Activated CD8-positive, alpha-beta memory T cell treated with anti-CD3 and anti-CD28 coated beads, Interleukin-2, amount 50 U/mL, for 24 hours (primary cell): ENCODE measurements around the gene NME1.
"Not testable (repeated sequence)": the region's sequence is repeated elsewhere in the genome, so short reads cannot be mapped to it uniquely, and the experiment has no call there.

Experiments used
- DNase-seq: peaks from one replicate; pipeline ENCODE4 v3.0.0-alpha.2; 2020; ENCODE audit errors: extremely low read depth

The NME1 gene

DNA sequence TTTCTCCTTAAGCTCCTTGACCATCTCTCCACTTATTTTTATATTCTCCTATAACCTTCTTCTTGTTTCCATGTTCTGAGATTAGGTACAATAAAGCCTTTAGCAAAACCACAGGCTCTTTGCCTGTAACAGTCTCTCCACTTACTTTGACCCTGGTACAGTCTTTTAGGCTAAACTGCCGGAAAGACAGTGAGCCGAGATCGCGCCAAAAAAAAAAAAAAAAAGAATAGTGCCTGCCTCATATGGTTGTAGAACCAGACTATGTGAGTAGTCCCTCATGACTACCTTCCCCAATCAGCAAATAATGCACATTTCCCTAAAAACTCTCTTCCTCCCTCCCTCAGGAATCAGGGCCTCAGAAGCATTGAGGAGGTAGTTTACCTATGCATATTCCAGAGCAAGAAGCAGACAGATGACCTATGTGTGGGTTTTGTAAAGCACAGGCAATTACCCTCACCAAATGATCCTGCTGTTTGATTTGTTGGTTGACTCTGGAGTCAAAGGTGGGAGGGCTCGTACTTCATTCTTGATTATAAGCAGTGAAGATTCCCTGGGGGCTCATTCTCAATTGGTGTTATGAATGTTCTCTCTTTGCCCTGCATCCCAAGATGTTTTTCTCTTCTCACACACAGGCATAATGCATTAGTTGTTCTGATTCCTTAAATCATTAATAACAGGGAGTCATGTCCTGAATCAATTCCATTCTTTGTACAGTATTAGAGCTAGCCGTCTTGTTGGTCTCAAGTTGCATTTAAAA is 8.9 kb upstream of the NME1 start:
- no peak for DNase-seq

DNA sequence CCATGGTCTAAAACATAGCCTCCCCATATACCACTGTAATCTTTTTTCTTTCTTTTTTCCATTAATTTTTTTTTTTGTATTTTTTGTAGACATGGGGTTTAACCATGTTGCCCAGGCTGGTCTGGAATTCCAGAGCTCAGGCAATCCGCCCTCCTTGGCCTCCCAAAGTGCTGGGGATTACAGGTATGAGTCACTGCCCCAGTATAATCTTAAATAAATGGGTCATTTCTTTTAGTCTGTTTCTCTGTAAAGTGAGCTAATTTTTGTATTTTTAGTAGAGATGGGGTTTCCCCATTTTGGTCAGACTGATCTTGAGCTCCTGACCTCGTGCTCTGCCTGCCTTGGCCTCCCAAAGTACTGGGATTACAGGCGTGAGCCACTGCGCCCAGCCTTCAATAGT is 5.7 kb upstream of the NME1 start:
- no peak for DNase-seq

DNA sequence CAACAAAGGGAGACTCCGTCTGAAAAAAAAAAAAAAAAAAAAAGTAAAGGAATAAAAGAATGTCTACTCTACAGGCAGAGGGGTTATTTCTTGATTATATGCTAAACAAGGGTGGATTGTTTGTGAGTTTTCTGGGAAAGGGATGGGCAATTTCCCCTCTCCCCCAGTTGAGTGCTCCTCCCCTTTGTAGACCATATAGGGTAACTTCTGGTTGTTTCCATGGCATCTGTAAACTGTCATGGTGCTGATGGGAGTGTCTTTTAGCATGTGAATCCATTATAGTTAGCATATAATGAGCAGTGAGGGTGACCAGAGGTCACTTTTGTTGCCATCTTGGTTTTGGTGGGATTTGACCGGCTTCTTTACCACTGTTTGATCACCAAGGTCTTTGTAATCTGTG is 4.2 kb upstream of the NME1 start:
- no peak for DNase-seq

DNA sequence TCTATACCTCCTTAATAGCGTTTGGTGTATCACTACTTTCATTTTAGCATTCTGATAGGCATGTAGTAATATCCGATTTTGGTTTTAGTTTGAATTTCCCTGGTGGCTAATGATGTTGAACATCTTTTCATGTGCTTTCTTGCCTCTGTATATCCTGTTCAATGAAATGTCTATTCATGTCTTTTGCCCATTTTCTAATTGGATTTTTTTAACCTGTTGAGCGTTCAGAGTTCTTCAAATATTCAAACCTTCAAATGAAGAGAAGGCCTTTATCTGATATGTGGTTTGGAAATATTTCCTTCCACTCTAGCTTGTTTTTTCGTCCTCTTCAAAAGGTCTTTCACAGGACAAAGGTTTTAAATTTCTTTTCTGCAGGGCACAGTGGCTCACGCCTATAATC is 2.4 kb upstream of the NME1 start:
- no peak for DNase-seq

DNA sequence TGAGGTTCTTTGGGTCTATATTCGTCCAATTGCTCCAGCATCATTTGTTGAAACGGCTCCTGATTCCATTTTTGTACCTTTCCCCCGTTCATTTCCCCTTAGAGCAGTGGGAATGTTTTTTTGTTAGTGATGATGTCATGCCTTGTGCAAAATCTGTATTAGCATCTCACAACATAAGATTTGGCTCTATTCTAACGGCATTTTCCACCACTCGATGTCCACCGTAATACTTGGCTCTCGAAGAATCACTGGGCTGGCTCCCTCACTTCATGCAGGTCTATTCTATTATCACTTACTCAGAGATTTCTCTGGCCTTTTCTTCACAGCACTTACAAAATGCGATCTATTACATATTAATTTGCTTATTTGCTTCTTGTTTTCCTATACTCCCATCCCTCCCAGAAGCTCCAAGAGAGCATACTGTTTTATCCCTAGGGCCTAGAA is 571 bp upstream of the NME1 start:
- DNase-seq: no peak

DNA sequence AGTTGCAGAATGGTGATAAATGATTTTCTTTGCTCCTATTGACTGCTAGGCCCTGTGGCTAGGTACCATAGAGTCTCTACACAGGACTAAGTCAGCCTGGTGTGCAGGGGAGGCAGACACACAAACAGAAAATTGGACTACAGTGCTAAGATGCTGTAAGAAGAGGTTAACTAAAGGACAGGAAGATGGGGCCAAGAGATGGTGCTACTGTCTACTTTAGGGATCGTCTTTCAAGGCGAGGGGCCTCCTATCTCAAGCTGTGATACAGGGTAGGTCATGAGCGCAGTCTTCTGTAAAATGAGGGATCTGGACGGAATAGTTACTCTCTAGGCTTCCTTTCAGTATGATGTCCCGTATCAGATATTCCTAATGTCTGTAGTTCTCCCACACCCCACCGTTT is 817 bp downstream of the NME1 start:
- no peak for DNase-seq

DNA sequence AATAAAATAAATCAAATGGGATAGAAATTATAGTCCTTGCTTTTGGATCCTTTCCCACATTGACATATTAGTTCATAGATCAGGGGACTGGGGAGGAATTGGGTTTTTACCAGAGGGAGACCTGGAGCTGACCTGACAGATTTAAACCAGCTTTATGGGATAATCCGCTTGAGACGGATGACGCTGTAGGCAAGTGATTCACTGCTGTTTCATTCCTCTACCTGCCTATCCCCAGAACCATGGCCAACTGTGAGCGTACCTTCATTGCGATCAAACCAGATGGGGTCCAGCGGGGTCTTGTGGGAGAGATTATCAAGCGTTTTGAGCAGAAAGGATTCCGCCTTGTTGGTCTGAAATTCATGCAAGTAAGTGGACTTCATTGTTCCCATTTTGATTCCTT is 2.1 kb downstream of the NME1 start:
- no peak for DNase-seq

DNA sequence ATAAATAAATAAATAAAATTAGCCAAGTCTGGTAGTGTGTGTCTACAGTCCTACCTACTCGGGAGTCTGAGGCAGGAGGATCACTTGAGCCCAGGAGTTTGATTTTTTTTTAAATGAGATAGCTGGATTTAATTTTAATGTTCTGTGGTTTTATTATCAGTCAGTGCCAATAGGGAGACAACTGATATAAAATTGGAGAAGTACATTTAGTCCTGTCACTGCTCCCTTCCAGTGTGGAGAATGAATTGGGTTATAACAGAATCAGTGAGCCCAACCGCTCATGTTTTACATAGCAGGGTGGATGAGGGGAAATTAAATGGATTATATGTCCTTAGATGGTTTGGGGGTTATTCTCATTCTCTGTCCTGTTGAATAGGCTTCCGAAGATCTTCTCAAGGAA is 6.2 kb downstream of the NME1 start:
- DNase-seq: no peak

DNA sequence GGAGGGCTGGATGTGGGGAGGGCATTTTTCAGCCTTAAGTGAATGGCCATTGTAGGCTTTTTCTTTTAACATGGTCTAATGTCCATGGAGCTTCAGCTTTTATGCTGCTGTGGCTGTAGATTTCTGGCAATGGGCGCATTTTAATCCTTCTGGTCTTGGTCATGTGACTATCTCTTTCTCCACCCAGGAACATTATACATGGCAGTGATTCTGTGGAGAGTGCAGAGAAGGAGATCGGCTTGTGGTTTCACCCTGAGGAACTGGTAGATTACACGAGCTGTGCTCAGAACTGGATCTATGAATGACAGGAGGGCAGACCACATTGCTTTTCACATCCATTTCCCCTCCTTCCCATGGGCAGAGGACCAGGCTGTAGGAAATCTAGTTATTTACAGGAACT is 8.2 kb downstream of the NME1 start:
- no peak for DNase-seq

DNA sequence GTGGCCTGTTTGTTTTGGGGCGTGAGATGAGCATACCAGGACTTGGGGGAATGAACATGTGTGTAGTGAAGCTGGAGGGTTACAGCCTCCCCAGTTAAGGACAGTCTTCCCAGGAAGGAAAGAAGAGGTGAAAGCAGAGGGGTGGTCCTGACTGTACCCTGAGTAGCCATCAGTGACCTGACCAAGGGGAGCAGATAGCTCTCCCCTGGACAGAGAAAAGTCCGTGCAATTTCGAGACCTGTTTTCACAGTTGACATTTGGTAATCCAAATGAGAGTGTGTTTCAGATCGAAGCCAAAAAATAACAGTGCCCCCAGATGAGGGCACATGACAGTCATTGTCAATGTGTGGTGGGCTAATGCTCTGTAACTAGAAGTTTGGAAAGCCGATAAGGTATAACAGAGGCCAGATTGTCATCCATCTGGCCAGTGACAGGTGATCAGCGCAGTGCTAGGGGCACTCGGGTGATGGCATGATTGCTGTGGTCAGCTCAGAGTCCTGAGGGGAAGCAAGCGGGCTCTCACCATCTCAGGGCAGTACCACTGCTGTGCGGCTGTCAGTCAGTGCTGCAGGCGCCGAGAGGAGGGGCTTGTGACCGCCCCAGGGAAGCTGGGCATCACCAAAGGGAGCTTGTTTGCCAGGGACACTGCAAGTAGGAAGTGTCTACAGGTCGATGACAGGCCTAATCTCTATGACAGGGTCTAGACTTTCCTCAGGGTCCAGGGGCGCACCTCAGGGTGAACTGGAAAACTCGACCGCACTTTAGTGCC is 11.7 kb downstream of the NME1 start:
- no peak for DNase-seq

DNA sequence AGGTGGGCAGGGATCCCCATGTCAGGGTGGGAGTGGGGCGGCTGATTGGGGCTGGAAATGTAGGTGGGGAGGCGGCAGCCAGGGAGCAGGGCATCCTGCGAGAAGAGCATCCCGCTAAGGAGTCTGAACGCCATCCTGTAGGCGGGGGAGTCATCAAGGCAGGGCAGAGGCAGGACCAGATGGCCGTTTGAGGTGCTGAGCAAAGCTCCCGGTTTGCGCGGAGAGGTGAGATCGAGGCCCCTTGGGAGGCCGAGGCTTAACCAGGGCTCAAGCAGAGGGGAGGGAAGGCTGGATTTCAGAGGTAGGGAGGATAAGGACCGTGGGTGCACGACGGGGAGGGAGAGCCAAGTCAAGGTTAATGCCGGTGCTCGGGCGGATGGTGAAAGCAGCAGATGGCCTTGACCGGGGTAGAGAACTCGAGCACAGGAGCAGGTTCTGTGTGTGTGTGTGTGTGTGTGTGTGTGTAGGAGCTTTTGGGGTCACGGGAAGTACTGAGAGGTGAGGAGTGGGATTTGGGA is 12.4 kb downstream of the NME1 start:
- no peak for DNase-seq

DNA sequence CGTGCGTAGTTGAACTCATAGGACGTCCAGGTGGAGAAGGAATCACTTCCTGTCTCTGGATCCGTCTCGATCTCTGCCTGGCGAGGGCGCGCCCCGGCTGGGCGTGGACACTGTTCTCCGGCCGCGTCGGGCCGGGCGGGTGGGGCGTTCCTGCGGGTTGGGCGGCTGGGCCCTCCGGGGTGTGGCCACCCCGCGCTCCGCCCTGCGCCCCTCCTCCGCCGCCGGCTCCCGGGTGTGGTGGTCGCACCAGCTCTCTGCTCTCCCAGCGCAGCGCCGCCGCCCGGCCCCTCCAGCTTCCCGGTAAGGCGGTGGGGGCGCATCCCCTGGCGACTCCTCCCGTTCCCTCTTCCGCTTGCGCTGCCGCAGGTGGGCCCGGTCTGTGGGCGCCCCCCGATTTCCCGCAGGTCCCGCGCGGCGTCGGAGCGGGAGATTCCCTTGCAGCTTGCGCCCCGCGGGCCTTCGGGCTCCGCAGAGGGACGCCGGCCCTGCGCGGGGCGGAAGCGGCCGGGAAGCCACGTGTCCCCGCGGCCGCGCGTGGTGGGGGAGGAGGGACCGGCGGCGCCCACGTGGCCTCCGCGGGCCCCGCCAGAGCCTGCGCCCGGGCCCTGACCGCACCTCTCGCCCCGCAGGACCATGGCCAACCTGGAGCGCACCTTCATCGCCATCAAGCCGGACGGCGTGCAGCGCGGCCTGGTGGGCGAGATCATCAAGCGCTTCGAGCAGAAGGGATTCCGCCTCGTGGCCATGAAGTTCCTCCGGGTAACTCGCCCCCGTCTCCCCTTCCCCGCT is 13.0 kb downstream of the NME1 start, which contains the start of gene NME2:
Gene NME2, plus strand, starts transcription at position 214 of the 789 bp plus-strand sequence. Its CDS starts 420 bp downstream, at position 634.
- DNase-seq: peak; percentile 44

DNA sequence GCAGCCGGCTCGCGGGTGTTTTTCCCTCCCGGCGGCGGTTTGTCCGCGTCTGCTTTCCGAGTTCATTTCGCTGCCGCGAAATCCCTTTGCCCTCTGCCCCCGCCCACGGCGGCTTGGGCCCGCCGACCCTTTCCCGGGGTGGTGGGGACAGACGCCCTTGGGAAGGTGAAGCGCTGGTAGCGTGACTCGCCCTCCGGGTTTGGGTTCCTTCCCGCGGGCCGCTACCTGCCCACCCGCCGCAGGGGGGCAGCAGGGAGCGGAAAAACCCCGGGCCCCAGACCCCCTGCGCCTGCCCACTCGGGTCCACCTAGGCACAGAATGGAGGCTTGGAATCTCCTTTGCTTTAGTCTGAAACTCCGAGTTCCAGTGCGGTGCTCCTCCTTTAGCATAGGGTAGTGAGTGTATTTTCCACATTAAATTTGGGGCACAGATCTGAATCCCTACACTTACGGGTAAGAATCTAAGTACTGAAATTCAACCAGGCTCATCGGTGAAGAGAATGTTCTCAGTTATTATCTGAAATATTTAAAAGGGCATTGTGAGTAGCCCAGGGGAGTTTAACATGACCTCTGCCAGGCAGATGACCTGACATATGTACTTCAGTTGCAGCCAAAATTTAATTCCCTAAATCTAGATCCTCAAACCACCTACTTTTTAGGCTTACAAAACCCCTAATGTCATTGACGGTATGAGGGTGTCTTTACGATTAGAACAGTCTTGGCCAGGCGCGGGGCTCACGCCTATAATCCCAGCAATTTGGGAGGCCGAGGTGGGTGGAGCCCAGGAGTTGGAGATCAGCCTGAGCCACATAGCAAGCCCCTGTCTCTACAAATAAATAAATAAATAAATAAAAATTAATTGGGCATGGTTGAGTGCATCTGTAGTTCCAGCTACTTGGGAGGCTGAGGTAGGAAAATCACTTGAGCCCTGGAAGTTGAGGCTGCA is 13.9 kb downstream of the NME1 start:
- DNase-seq: peak; percentile 23

DNA sequence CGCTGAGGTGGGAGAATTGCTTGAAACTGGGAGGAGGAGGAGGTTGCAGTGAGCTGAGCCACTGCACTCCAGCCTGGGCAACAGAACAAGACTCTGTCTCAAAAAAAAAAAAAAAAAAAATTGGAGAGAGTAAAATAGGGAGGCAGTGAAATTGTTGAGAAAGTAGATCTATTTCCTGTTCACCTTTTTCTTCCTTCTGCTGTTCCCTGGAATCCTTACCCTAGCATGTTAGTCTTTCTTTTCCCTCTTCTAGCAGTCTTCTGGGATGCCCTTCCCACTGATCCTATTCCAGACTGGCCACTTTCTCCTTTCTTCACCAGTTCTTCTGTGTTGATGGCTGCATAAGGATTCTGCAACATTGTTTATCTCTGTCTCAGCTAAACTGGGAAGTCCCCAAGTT is 16.0 kb downstream of the NME1 start:
- no peak for DNase-seq

DNA sequence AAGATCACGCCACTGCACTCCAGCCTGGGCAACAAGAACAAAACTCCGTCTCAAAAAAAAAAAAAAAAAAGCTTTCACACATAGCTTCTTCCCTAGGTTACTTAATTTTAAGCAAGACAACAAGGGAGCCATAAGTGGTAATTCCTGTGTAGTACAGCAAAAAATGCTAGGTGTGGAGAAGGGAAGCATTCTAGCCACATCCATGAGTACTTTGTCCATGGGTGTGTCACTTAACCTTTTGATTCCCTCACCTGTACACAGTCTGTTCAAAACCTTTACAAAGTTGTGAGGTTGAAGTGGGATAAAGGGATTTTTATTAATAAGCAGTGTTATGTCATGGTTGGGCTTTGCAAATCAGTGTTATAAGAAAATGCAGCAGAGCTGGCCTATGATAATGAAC is 17.4 kb downstream of the NME1 start:
- DNase-seq: no peak

DNA sequence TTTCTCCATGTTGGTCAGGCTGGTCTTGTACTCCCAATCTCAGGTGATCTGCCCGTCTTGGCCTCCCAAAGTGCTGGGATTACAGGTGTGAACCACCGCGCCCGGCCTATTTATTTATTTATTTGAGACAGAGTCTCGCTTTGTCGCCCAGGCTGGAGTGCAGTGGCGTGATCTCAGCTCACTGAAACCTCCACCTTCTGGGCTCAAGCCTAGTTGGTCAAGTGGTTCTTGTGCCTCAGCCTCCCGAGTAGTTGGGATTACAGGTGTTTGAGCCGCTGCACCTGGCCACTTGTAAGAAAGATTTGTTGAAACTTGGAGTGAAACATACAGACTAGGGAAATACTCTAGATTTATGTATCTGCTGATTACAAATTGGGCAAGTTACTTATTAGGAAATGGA is 18.7 kb downstream of the NME1 start:
- not testable (repeated sequence) for DNase-seq

DNA sequence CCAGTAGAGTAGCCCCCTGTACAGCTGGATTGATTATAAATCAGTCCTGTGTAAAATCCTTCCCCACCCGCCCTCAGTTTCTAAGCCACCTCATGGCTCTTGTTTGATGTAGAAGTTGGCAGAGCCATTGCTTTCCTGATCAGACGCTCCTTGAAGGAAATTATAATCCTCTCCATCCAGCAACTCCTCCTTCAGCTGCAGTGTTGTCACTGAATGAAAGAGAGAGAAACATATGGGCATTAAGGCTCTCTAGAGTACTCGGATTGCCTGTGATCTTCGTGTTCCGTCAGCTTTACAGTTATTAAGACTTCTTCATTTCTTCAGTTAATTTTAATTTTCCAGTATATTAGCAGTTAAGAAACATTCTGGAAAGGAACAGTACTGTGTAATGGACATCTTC is 27.1 kb downstream of the NME1 start:
- no peak for DNase-seq

DNA sequence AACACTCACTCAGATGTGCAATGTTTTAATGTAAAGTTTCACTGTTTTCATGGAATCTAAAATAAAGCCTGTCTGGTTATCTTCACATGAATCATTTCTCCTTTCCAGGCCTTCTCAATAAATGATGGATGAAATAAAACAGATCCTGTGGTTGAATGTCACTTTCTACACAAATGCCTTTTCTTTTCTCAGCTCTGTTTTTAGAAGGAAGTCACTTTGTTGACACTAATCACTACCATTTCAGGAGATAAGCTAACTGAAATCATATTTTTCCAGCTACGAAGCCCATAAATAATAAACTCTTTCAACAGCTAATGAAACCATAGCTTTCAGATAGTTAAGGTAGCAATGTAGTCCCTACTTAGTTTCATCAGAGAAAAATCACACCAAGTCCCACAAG is 30.8 kb downstream of the NME1 start:
- DNase-seq: no peak

DNA sequence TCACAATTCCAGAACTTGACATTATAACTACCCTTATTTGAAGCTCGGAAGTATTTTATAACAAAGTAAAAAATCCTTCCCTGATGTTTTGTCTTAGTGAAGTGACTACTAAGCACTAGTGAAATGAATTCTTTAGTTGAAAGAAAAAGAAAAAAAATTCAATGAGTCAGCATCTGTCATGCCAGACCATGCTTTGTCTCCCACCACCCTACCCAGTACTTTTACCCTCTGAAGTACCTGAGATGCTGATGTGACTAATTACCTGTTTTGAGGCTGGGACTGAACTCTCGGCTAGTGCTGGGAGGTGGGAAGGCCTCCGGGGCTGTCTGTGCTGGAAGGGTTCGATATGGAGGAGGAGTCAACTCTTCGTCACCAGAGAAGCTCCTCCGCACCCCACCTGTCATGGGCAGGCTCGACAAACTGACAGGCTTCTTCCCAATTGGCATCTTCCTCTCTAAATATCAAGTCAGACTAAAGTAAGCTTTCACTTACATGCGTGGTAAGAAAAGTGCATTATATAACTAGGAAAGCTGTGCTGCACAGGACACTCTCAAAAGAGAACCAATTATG is 32.5 kb downstream of the NME1 start:
- no peak for DNase-seq

DNA sequence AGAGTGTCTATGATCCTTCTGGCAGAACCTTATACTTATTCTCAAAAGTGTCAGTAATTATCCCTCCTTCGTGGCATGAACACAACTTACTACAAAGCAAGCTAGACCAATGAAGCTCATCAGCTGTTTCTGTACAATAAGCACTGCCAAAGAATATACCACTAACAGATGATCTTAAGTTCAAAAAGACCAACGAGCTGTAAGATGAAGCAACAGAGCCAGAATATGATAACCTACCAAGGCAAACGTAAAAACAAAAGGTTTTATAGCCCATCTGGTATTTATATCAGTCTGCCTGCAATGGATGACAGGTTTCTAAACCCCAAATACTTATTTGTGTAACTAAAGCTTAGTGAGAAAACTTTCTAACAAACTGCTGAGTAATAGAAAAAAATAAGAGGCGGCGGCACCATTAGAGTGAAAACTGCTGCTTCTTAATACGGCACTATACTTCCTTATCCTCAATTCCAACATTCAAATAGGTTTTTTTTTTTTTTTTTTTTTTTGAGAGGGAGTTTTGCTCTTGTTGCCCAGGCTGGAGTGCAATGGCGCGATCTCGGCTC is 35.0 kb downstream of the NME1 start:
- no peak for DNase-seq
